COLO829 (cell line): ENCODE results near the gene NCDN.

Experiments
- DNase-seq: peaks from one replicate; pipeline ENCODE4 v3.0.0; 2012; ENCODE audit warnings: low spot score

Gene NCDN

GRCh38 chr1:35555212-35555584, 2.4 kb upstream of the NCDN start:
- DNase-seq, result no peak

GRCh38 chr1:35555601-35556477, 1.8 kb upstream of the NCDN start:
- no peak for DNase-seq

DNA sequence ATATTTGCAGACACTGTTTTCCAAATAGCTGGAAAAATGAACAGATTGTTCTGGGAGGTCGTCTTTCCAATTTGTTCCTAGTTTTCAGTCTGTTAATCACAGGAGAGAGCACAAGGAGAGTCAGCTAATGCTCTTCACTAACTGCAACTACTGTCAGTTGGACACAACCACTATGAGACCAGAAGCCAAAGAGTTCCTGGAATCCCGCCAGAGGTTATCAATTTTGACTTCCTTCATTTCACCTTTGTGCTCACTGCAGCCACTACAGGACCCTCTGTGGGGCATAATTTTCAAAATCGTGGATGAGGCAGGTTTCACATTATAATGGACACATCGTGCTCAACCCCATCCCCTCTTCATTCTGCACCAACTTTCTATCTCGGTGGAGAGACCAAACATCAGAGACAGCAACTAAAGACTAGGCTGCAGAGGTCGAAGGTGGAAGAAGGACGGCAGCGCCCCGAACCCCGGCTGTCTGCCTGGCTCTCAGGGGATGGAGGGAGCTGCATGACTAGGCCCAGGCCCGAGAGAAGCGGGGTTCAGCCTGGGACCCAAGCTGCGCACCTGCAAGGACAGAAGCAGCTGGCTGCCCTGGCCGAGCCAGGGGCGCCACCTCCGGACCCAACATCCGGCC, 998 bp upstream of the NCDN start:
- no peak for DNase-seq

DNA sequence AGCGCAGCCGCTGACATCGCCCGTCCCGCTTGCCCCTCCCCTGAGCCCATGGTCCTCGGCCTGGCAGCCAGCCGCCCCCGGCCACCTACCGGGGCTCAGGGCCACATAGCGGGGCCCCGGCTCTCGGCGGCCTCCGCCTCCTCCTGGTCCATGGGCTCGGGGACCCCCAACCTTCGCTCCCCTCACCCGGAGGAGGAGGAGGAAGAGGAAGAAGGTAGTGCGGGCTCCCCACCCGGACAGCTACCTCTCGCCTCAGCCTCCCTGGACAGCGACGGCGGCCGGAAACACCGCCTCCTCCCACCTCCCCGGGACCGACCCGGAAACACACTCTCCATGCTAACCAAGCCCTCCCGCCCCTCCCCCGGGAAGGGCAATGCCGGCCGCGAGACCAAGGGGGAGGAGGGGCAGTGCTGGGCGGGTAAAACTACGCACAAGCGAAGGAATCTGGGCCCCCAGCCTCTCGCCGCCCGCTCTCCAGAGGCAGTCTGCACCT, 435 bp upstream of the NCDN start, which contains the start of gene KIAA0319L:
Gene KIAA0319L, minus strand, starts transcription at position 286 of the 493 bp plus-strand sequence. CDS start 2,912 bp downstream, outside the sequence.
- DNase-seq, result peak; percentile 66

- no peak for DNase-seq
These were observed 1.0 kb downstream of the NCDN start for GRCh38 chr1:35558374-35559316.

DNA sequence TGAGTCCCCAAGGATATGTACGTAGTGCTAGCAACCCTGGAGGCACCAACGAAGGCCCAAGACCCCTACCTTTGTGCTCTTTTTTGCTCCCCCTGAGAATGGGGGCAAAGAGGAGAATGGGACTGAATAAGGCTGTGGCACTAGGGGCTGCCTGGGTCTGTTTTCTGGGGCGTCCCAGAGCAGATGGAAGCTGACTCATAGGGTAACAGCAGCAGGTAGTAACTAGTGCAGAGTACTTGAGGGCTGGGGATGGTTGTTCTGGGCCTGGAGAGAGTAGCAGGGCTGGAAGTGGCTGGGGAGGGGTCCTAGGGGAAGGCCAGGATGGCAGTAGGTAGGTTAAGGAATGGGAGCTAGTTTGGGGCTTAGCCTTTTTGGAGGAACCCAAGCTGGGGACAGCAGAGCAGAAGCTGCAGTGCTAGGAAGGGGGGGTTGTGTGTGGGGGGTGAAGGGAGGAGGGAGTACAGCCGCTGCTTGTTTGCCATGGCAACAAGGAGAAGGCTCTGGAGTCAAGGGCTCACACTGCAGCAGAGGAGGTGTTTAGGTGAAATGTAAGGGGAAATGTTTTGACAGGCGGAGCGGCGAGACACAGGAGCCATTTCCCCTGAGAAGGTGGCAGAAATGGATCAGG, 1.8 kb downstream of the NCDN start:
- DNase-seq, result no peak

DNA sequence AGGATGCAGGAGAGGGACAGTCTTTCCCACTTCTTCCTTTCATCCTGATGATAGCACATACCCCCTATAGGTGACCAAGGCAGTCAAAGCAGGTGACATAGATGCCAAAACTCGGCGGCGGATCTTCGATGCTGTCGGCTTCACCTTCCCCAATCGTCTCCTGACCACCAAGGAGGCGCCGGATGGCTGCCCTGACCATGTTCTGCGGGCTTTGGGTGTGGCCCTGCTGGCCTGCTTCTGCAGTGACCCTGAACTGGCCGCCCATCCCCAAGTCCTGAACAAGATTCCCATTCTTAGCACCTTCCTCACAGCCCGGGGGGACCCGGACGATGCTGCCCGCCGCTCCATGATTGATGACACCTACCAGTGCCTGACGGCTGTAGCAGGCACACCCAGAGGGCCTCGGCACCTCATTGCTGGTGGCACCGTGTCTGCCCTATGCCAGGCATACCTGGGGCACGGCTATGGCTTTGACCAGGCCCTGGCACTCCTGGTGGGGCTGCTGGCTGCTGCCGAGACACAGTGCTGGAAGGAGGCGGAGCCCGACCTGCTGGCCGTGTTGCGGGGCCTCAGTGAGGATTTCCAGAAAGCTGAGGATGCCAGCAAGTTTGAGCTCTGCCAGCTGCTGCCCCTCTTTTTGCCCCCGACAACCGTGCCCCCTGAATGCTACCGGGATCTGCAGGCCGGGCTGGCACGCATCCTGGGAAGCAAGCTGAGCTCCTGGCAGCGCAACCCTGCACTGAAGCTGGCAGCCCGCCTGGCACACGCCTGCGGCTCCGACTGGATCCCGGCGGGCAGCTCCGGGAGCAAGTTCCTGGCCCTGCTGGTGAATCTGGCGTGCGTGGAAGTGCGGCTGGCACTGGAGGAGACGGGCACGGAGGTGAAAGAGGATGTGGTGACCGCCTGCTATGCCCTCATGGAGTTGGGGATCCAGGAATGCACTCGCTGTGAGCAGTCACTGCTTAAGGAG, 2.9 kb downstream of the NCDN start:
- DNase-seq, result no peak

- no peak for DNase-seq
These were observed 3.8 kb downstream of the NCDN start for GRCh38 chr1:35561297-35561971.

- DNase-seq, result no peak
These were observed 4.5 kb downstream of the NCDN start for GRCh38 chr1:35561972-35562680.

- DNase-seq, result no peak
These were observed 5.6 kb downstream of the NCDN start for GRCh38 chr1:35563166-35563565.

DNA sequence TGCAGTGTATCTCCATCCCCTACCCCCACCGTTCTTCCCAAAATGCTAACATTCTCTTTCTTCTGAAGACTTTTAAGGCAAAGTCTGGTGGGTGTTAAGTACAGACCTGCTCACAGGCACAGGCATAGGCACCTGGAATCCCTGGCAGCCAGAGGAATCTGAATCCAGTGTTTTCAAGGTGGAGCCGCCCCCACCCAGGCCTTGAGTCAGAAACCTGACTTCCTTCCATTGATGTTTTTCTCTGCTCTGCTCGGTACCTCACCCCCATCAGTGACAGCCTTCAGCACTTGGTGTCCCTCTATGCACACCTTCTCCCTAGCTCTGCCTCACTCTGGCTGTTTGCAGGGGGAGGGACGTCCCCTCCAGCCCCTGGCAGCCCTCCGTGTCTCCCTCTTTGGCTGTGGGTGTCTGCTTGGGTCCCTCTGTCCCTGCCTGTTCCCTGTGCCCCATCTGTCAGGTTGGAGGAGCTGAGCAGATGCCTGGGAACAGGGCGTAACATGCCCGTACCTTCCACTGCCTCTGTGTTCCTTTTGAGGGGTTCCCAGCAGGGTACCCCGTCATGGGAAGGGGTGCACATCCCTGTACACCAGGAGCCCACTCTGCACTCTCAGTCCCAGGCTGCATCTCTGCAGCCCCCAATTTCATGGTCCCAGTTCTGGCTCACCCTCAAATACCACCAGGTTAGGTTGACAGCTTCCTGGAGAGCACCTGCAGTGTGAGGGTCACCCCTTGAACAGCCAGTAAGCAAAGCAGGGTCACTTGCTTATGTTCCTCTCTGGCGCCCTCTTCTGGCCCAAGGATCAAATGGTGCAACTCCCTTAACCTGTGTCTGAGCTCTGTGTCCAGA, 6.7 kb downstream of the NCDN start:
- peak; percentile 73 for DNase-seq

DNA sequence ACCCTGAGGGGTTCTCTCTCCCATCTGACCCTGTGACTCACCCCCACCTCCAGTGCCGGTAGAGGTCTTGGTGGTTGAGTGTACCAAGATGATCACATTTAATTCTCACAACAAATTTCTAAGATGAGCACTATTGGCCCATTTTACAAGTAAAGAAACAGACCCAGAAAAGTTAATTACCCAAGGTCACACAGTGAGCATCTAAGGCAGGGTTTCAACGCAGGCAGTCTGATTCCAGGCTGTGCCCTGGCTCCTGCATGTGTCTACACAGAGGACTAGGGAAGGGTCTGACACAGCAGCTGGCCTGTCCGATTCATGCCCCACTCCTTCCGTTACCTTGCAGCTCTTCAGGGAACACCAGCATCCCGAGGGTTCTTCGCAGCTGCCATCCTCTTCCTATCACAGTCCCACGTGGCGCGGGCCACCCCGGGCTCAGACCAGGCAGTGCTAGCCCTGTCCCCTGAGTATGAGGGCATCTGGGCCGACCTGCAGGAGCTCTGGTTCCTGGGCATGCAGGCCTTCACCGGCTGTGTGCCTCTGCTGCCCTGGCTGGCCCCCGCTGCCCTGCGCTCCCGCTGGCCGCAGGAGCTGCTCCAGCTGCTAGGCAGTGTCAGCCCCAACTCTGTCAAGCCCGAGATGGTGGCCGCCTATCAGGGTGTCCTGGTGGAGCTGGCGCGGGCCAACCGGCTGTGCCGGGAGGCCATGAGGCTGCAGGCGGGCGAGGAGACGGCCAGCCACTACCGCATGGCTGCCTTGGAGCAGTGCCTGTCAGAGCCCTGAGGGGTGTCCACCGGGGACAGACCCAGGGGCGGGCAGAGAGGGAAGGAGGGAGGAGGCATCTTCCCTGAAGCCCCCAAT, 7.5 kb downstream of the NCDN start:
- DNase-seq, result no peak

DNA sequence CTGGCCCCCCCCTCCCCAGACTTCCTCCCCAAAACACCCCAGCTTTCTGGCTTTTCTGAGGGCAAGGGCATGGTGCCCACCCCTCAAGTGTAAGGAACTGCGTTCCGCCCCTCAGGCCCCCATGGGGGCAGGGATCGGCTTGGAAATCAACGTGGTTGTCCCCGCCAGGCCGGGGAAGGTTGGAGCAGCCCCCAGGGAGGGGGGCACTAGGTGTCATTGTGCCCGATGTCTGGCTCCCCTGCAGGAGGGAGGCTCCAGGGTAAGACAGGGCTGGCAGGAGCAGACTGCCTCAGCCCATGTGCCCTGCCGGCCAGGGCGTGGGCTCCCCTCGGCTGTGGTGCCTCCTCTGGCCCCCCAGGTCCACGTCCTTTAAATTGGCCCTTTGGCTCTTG, 8.1 kb downstream of the NCDN start:
- no peak for DNase-seq

DNA sequence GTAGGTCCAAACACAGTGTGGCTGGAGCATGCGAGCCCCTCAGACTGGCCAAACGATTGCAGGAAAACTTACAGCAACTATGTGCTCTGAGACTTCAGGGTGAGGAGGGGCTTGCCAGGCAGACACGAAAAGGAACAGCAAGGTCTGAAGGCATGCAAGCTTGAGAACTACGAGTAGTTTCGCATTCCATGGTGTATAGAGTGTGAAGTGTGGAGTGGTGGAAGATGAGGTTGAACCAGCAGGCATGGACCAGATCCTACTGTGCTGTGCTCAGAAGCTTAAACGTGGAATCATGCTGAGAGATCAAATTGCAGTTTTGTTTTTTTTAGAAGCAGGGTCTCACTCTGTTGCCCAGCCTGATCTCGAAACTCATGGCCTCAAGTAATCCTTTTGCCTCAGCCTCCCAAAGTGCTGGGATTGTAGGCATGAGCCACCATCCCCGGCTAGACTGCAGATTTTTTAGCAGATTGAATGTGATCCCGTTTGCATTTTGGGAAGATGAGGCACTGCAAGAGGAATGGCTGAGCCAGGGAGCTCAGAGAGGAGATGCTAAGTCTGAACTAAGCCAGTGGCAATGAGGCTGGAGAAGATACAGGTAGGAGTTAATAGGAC, 10.5 kb downstream of the NCDN start:
- no peak for DNase-seq

- DNase-seq, result peak; percentile 85
These were observed 11.4 kb downstream of the NCDN start for GRCh38 chr1:35568975-35569395.

DNA sequence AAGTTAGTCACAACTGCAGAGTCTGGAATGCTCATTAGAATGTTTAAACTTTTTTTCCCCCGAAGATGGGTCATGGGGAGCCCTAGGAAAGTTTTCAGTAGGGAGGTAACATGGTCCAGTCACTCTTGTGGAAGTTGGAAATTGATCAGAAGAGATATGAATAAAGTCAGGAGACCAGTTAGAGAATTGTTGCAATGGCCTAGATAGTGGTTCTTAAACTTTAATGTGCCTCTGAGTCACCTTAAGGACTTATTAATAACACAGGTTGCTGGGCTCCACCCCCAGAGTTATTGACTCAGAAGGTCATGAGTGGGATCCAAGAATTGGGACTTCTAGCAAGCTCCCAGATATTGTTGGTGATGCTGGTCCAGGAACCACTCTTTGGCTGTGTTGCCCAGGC, 12.3 kb downstream of the NCDN start:
- DNase-seq, result no peak

GRCh38 chr1:35570589-35571137, 13.1 kb downstream of the NCDN start:
- no peak for DNase-seq
